Progenitor cell of endocrine pancreas (in vitro differentiated cells): ENCODE data around the gene MSI2. TPM values are rescaled to one million over a fixed set of nuclear protein-coding genes. Genes with fewer than 3 reads are reported as not detected.

Experiments
- DNase-seq: peaks from one replicate; pipeline ENCODE4 v3.0.0; 2021; ENCODE audit warnings: low spot score; ENCODE audit not compliant: unreplicated experiment
- H3K27ac Mint-ChIP-seq: 2 replicates; pipeline ENCODE4 v1.8.0; 2021; ENCODE audit warnings: mild to moderate bottlenecking, moderate library complexity, mixed read lengths
- H3K27me3 Mint-ChIP-seq: 2 replicates; pipeline ENCODE4 v1.8.0; 2021; ENCODE audit warnings: mixed read lengths
- H3K36me3 Mint-ChIP-seq: 2 replicates; pipeline ENCODE4 v1.8.0; 2022; ENCODE audit warnings: mixed read lengths; ENCODE audit not compliant: insufficient read depth
- H3K4me1 Mint-ChIP-seq: 2 replicates; pipeline ENCODE4 v1.8.0; 2021; ENCODE audit warnings: low read depth, mixed read lengths
- H3K4me3 Mint-ChIP-seq: 2 replicates; pipeline ENCODE4 v1.8.0; 2021; ENCODE audit warnings: low read depth, mild to moderate bottlenecking, moderate library complexity, mixed read lengths
- H3K9me3 Mint-ChIP-seq: 2 replicates; pipeline ENCODE4 v1.8.0; 2021; ENCODE audit warnings: low read depth, mixed read lengths
- CTCF ChIP-seq: fragments of 200-600 bp; sonication (generic); IDR thresholded peaks from one replicate; pipeline ENCODE4 v1.5.0; 2021; ENCODE audit warnings: antibody characterized with exemption, mild to moderate bottlenecking; ENCODE audit not compliant: unreplicated experiment
- total RNA-seq: library from RNA; stranded (reverse); gene quantifications from 2 replicates; pipeline ENCODE4 v1.2.1, GENCODE V29; 2021

Gene MSI2
- total RNA-seq, 1 donor from 2014 or later, result 164 TPM

- no peak overlapping the region for H3K27ac Mint-ChIP-seq
Observed at GRCh38 chr17:57363580-57363979, 107.3 kb downstream of the MSI2 start.

GRCh38 chr17:57363998-57364643, 107.8 kb downstream of the MSI2 start:
- no peaks in the 10 kb centered on the region for H3K9me3 Mint-ChIP-seq
- H3K36me3 Mint-ChIP-seq, result peaks cover 2% of the 10 kb centered on the region
- H3K4me1 Mint-ChIP-seq, result peaks cover 37% of the 10 kb centered on the region
- no peak overlapping the region for H3K27ac Mint-ChIP-seq
- no peak overlapping the region for H3K4me3 Mint-ChIP-seq
- DNase-seq, result no peak
- no peaks in the 10 kb centered on the region for H3K27me3 Mint-ChIP-seq
- TF ChIP-seq CTCF, result no peak

More at GRCh38 chr17:57363580-57363979, 107.3 kb downstream of the MSI2 start:
- Mint-ChIP-seq H3K27me3 (no peaks in the 10 kb centered on the region), H3K9me3 (no peaks in the 10 kb centered on the region), H3K36me3 (peaks cover 2% of the 10 kb centered on the region), H3K4me1 (peaks cover 32% of the 10 kb centered on the region), H3K4me3 (no peak overlapping the region)
- TF ChIP-seq CTCF, result no peak
- no peak for DNase-seq

GRCh38 chr17:57365420-57365819, 109.1 kb downstream of the MSI2 start:
- Mint-ChIP-seq H3K4me1 (peaks cover 50% of the 10 kb centered on the region), H3K4me3 (peak overlapping the region; percentile 17), H3K27me3 (no peaks in the 10 kb centered on the region), H3K9me3 (no peaks in the 10 kb centered on the region), H3K36me3 (peaks cover 2% of the 10 kb centered on the region), H3K27ac (peak overlapping the region; percentile 23)
- TF ChIP-seq CTCF, result no peak
- no peak for DNase-seq

GRCh38 chr17:57366177-57366557, 109.8 kb downstream of the MSI2 start:
- H3K27ac Mint-ChIP-seq, result peak overlapping the region; percentile 85
- H3K36me3 Mint-ChIP-seq, result peaks cover 2% of the 10 kb centered on the region
- DNase-seq, result no peak
- H3K9me3 Mint-ChIP-seq, result no peaks in the 10 kb centered on the region
- no peaks in the 10 kb centered on the region for H3K27me3 Mint-ChIP-seq
- TF ChIP-seq CTCF, result no peak
- H3K4me1 Mint-ChIP-seq, result peaks cover 58% of the 10 kb centered on the region
- H3K4me3 Mint-ChIP-seq, result peak overlapping the region; percentile 1

GRCh38 chr17:57366558-57367351, 110.4 kb downstream of the MSI2 start:
- peak overlapping the region; percentile 85 for H3K27ac Mint-ChIP-seq
- no peak for TF ChIP-seq CTCF
- no peaks in the 10 kb centered on the region for H3K27me3 Mint-ChIP-seq
- H3K4me3 Mint-ChIP-seq, result peak overlapping the region; percentile 23
- peaks cover 2% of the 10 kb centered on the region for H3K36me3 Mint-ChIP-seq
- H3K4me1 Mint-ChIP-seq, result peaks cover 61% of the 10 kb centered on the region
- H3K9me3 Mint-ChIP-seq, result no peaks in the 10 kb centered on the region
- no peak for DNase-seq
